ENCODE results near the gene DAPK2.

The DAPK2 gene

GRCh38 chr15:63998489-63998888 lies 47.8 kb downstream of the DAPK2 start:
- no peak for DNase-seq (ENCODE audit: low read depth in 2 of 2, low spot score in 1 of 2)

GRCh38 chr15:63997715-63998442 lies 48.4 kb downstream of the DAPK2 start:
- no peak for DNase-seq (ENCODE audit: low read depth in 2 of 2, low spot score in 1 of 2)

- no peak for DNase-seq (ENCODE audit: low read depth in 2 of 2, low spot score in 1 of 2)
Measured at GRCh38 chr15:63996794-63997357, 49.4 kb downstream of the DAPK2 start.

GRCh38 chr15:63995789-63996188 lies 50.5 kb downstream of the DAPK2 start:
- no peak for DNase-seq (ENCODE audit: low read depth in 2 of 2, low spot score in 1 of 2)

GRCh38 chr15:63994073-63994600 lies 52.1 kb downstream of the DAPK2 start:
- DNase-seq (ENCODE audit: low read depth in 2 of 2, low spot score in 1 of 2), result no peak

GRCh38 chr15:63992300-63992699 lies 54.0 kb downstream of the DAPK2 start:
- DNase-seq (ENCODE audit: low read depth in 2 of 2, low spot score in 1 of 2), result no peak

- no peak for DNase-seq (ENCODE audit: low read depth in 2 of 2, low spot score in 1 of 2)
Measured at GRCh38 chr15:63991706-63992105, 54.6 kb downstream of the DAPK2 start.

GRCh38 chr15:63990454-63990853 lies 55.8 kb downstream of the DAPK2 start:
- no peak for DNase-seq (ENCODE audit: low read depth in 2 of 2, low spot score in 1 of 2)

GRCh38 chr15:63987796-63988378 lies 58.4 kb downstream of the DAPK2 start:
- DNase-seq (ENCODE audit: low read depth in 2 of 2, low spot score in 1 of 2), result no peak

- no peak for DNase-seq (ENCODE audit: low read depth in 2 of 2, low spot score in 1 of 2)
Measured at GRCh38 chr15:63986751-63987341, 59.4 kb downstream of the DAPK2 start.

GRCh38 chr15:63986185-63986680 lies 60.1 kb downstream of the DAPK2 start:
- no peak for DNase-seq (ENCODE audit: low read depth in 2 of 2, low spot score in 1 of 2)

GRCh38 chr15:63985221-63986184 lies 60.8 kb downstream of the DAPK2 start:
- no peak for DNase-seq (ENCODE audit: low read depth in 2 of 2, low spot score in 1 of 2)

- DNase-seq (ENCODE audit: low read depth in 2 of 2, low spot score in 1 of 2), result no peak
Measured at GRCh38 chr15:63984331-63984730, 62.0 kb downstream of the DAPK2 start.

GRCh38 chr15:63983061-63983711 lies 63.1 kb downstream of the DAPK2 start:
- DNase-seq (ENCODE audit: low read depth in 2 of 2, low spot score in 1 of 2), result no peak

- DNase-seq (ENCODE audit: low read depth in 2 of 2, low spot score in 1 of 2), result no peak
Measured at GRCh38 chr15:63982381-63982854, 63.9 kb downstream of the DAPK2 start.

- no peak for DNase-seq (ENCODE audit: low read depth in 2 of 2, low spot score in 1 of 2)
Measured at GRCh38 chr15:63981596-63982320, 64.5 kb downstream of the DAPK2 start.

- DNase-seq (ENCODE audit: low read depth in 2 of 2, low spot score in 1 of 2), result no peak
Measured at GRCh38 chr15:63979262-63979793, 67.0 kb downstream of the DAPK2 start.

GRCh38 chr15:63978511-63979261 lies 67.6 kb downstream of the DAPK2 start:
- DNase-seq (ENCODE audit: low read depth in 2 of 2, low spot score in 1 of 2), result no peak

Measured in stimulated activated CD8-positive, alpha-beta memory T cell treated with anti-CD3 and anti-CD28 coated beads, Interleukin-4, amount 100 ng/mL, for 1 hour (primary cell).